Kidney glomerular epithelial cell (primary cell): Measurements from ENCODE around the gene IL21R.
"Not testable (repeated sequence)": the region's sequence is repeated elsewhere in the genome, so short reads cannot be mapped to it uniquely, and the experiment has no call there.

Source experiments
- DNase-seq: peaks from one replicate; lab custom pipeline; 2025; lab: John Stamatoyannopoulos, UW

IL21R gene

GRCh38 chr16:27374804-27375425 lies 27.1 kb upstream of the IL21R start:
- peak; percentile 81 for DNase-seq

GRCh38 chr16:27377666-27378485 lies 24.1 kb upstream of the IL21R start:
- DNase-seq = no peak

GRCh38 chr16:27378871-27379481 lies 23.0 kb upstream of the IL21R start:
- no peak for DNase-seq

DNA sequence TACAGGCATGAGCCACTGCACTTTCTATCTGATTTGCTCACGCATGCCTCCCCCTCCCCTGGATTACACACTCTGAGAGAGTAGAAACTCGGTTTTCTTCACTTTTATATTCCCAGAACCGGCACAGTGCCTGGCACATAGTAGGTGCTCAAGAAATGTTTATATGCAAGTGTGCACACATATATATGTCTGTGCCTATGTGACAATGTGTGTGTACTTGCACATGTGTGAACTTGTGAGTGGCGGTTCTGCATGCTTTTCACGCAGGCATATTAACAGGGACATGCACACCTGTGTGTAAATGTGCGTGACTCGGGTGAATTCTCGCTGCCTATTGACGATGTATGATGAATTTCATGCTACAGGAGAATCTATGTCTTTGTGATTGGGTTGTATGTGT lies 22.1 kb upstream of the IL21R start:
- DNase-seq = no peak

- no peak for DNase-seq
Observed at GRCh38 chr16:27381236-27381635, 20.7 kb upstream of the IL21R start.

- DNase-seq = no peak
Observed at GRCh38 chr16:27381974-27382855, 19.8 kb upstream of the IL21R start.

GRCh38 chr16:27383556-27384243 lies 18.3 kb upstream of the IL21R start:
- no peak for DNase-seq

GRCh38 chr16:27384425-27384824 lies 17.5 kb upstream of the IL21R start:
- no peak for DNase-seq

GRCh38 chr16:27385398-27385797 lies 16.6 kb upstream of the IL21R start:
- no peak for DNase-seq

- DNase-seq = no peak
Observed at GRCh38 chr16:27386674-27387073, 15.3 kb upstream of the IL21R start.

DNA sequence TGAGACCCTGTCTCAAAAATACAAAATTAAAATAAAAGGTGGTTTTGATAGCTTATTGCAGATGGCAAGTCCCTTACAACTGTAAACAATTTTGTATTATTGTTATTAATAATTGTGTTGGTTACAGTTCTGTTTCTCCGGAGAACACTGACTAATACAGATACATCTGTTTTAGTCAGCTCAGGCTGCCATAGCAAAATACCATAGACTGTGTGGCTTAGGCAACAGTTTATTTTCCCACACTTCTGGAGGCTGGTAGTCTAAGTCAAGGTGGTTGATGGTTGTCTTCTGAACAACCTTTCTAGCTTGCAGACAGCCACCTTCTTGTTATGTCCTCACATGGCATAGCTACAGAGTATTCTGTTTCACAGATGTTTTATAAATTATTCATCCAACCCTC lies 14.2 kb upstream of the IL21R start:
- DNase-seq = no peak

- no peak for DNase-seq
Observed at GRCh38 chr16:27389272-27389961, 12.6 kb upstream of the IL21R start.

DNA sequence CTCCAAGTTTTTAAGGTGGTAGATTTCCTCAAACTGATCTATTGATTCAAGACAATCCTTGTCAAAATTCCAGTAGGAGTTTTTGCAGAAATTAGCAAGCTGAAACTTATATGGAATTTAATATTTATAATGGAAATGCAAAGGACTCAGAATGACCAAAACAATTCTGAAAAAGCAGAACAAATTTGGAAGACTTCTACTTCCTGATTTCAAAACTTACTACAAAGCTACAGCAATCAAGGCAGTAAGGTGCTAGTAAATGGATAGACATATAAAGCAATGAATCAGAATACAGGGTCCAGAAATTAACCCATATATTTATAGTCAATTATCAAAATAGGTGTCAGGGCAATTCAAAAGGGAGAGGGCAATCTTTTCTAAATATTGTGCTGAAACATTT lies 11.8 kb upstream of the IL21R start:
- DNase-seq = no peak

DNA sequence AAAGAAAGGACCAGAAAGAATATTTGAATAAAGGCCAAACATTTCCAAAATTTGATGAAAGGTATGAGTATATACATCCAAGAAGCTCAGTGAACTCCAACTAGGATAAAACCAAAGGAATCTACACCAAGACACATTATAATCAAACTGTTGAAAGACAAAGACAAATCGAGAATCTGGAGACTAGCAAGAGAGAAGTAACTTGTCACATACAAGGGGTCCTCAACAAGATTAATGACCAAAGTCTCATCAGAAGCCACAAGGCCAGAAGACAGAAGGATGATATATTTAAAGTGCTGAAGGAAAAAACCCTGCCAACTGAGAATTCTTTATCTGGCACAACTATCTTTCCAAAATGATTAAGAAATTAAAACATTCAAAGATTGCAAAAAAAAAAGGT lies 9.3 kb upstream of the IL21R start:
- DNase-seq = no peak

DNA sequence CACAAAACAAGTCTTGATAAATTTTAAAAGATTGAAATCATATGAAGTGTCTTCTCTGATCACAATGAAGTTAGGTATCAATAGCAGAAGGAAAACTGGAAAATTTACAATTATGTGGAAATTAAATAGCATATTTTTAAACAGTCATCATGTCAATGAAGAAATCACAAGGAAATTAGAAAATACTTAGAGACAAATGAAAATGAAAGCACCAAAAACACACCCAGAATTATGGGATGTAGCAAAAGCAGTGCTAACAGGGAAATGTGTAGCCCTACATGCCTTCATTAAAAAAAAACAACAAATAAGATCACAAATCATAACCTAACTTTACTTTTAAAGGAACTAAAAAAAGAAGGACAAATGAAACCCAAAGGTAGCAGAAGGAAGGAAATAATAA lies 7.5 kb upstream of the IL21R start:
- DNase-seq = no peak

GRCh38 chr16:27398341-27398893 lies 3.6 kb upstream of the IL21R start:
- not testable (repeated sequence) for DNase-seq

GRCh38 chr16:27398894-27399853 lies 2.8 kb upstream of the IL21R start:
- no peak for DNase-seq

GRCh38 chr16:27399969-27400368 lies 2.0 kb upstream of the IL21R start:
- no peak for DNase-seq
